Measurements from ENCODE around the gene RNF166.

RNF166 gene

DNA sequence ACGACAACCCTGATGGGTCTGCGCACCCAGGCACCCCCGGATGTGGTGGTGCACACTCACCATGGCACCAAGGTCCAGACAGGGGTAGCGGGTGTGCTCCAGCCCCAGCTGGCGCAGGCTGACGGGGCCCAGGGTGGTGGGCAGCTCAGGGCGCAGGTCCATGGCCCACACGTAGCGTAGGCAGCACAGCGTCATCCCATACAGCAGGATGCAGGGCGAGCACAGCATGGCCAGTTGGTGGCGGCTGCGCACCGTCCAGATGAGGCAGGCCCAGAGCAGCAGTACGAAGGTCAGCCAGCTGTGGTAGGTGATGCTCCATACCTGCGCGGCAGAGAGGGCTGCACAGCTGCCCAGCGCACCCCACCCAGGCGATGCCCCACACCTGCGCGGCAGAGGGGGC, 29.9 kb upstream of the RNF166 start:
- TF ChIP-seq TCF12 (IDR thresholded peaks at IDR 0.05; ENCODE audit: low read depth), result no peak
- no peak for TF ChIP-seq CREB1 (IDR thresholded peaks at IDR 0.05; ENCODE audit: low read depth)
- no peak for TF ChIP-seq YY1 (IDR thresholded peaks at IDR 0.05; ENCODE audit: low read depth)
- TF ChIP-seq, protein P1, sequence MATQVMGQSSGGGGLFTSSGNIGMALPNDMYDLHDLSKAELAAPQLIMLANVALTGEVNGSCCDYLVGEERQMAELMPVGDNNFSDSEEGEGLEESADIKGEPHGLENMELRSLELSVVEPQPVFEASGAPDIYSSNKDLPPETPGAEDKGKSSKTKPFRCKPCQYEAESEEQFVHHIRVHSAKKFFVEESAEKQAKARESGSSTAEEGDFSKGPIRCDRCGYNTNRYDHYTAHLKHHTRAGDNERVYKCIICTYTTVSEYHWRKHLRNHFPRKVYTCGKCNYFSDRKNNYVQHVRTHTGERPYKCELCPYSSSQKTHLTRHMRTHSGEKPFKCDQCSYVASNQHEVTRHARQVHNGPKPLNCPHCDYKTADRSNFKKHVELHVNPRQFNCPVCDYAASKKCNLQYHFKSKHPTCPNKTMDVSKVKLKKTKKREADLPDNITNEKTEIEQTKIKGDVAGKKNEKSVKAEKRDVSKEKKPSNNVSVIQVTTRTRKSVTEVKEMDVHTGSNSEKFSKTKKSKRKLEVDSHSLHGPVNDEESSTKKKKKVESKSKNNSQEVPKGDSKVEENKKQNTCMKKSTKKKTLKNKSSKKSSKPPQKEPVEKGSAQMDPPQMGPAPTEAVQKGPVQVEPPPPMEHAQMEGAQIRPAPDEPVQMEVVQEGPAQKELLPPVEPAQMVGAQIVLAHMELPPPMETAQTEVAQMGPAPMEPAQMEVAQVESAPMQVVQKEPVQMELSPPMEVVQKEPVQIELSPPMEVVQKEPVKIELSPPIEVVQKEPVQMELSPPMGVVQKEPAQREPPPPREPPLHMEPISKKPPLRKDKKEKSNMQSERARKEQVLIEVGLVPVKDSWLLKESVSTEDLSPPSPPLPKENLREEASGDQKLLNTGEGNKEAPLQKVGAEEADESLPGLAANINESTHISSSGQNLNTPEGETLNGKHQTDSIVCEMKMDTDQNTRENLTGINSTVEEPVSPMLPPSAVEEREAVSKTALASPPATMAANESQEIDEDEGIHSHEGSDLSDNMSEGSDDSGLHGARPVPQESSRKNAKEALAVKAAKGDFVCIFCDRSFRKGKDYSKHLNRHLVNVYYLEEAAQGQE (IDR thresholded peaks at IDR 0.05; ENCODE audit: low read depth), result no peak
- no peak for TF ChIP-seq CEBPB (IDR thresholded peaks at IDR 0.05)
- TF ChIP-seq, protein P2, sequence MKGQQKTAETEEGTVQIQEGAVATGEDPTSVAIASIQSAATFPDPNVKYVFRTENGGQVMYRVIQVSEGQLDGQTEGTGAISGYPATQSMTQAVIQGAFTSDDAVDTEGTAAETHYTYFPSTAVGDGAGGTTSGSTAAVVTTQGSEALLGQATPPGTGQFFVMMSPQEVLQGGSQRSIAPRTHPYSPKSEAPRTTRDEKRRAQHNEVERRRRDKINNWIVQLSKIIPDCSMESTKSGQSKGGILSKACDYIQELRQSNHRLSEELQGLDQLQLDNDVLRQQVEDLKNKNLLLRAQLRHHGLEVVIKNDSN (IDR thresholded peaks at IDR 0.05), result no peak
- TF ChIP-seq TAF1 (IDR thresholded peaks at IDR 0.05; ENCODE audit: low read depth), result no peak
- no peak for TF ChIP-seq TEAD4 (IDR thresholded peaks at IDR 0.05)
- no peak for TF ChIP-seq EGR1 (IDR thresholded peaks at IDR 0.05)
- no peak for TF ChIP-seq FOXM1 (IDR thresholded peaks at IDR 0.05; ENCODE audit: borderline replicate concordance, low read depth)
- no peak for TF ChIP-seq ZBTB7A (IDR thresholded peaks at IDR 0.05; ENCODE audit: low read depth)
- TF ChIP-seq, protein P3, sequence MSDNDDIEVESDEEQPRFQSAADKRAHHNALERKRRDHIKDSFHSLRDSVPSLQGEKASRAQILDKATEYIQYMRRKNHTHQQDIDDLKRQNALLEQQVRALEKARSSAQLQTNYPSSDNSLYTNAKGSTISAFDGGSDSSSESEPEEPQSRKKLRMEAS (IDR thresholded peaks at IDR 0.05), result no peak
- TF ChIP-seq RAD21 (IDR thresholded peaks at IDR 0.05; ENCODE audit: low read depth), result no peak
- no peak for TF ChIP-seq EP300 (IDR thresholded peaks at IDR 0.05; ENCODE audit: borderline replicate concordance)
- TF ChIP-seq NFIC (IDR thresholded peaks at IDR 0.05), result no peak

DNA sequence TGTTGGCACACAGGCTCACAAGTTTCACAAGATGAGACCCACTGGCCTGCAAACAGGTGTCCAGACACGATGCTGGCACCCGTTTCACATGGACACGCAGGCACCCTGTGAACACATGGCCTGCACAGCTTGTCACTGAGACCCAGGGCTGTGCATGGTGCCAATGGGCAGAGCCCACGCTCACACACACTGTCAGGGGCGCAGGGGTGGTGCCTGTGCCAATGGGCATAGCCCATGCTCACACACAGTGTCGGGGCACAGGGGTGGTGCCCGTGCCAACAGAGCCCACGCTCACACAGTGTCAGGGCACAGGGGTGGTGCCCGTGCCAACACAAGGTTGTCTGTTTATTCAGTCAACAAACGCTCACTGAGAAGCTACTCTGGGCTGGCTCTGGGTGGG, 29.4 kb upstream of the RNF166 start:
- no peak for TF ChIP-seq NFIC (IDR thresholded peaks at IDR 0.05)

DNA sequence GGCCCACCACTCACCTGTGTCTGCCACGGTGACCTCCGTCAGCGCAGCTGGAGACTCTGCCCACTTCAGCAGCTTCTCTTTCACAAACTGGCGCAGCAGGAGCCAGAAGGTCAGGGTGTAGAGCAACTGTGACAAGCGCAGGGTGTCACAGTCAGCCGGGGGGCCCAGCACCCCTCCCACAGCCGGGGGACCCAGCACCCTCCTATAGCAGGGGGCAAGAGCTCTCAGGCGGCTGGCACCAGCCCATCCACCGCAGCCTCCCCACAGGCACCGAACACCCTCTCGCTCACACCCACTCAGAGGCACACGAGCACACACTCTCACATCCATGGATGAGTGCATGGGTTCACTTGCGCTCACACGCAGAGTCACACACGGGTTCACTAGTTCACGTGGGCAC, 28.9 kb upstream of the RNF166 start:
- TF ChIP-seq YY1 (IDR thresholded peaks at IDR 0.05; ENCODE audit: low read depth) (no peak), CEBPB (IDR thresholded peaks at IDR 0.05) (no peak)

DNA sequence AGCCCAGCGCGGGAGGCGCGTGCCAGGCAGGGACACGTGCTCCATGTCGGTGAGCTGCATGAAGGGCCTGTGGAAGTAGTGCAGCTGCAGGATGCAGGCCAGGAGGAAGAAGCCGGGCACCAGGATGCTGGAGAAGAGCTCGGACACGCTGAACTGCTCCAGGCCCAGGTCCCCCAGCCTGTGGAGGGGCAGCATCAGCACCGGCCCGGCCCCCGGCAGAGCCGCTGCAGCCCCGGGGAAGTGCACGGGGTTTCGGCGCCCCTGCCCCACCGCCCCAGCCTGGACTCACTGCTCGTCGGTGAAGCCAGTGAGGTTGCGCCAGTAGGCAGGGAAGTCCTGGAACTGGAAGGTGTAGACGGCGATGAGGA, 28.1 kb upstream of the RNF166 start:
- TF ChIP-seq, protein P2 (IDR thresholded peaks at IDR 0.05), result no peak
- TF ChIP-seq, protein P3 (IDR thresholded peaks at IDR 0.05), result no peak
- no peak for TF ChIP-seq NFIC (IDR thresholded peaks at IDR 0.05)
- TF ChIP-seq, protein P1 (IDR thresholded peaks at IDR 0.05; ENCODE audit: low read depth), result no peak
- TF ChIP-seq YY1 (IDR thresholded peaks at IDR 0.05; ENCODE audit: low read depth), result no peak
- TF ChIP-seq EP300 (IDR thresholded peaks at IDR 0.05; ENCODE audit: borderline replicate concordance), result no peak

DNA sequence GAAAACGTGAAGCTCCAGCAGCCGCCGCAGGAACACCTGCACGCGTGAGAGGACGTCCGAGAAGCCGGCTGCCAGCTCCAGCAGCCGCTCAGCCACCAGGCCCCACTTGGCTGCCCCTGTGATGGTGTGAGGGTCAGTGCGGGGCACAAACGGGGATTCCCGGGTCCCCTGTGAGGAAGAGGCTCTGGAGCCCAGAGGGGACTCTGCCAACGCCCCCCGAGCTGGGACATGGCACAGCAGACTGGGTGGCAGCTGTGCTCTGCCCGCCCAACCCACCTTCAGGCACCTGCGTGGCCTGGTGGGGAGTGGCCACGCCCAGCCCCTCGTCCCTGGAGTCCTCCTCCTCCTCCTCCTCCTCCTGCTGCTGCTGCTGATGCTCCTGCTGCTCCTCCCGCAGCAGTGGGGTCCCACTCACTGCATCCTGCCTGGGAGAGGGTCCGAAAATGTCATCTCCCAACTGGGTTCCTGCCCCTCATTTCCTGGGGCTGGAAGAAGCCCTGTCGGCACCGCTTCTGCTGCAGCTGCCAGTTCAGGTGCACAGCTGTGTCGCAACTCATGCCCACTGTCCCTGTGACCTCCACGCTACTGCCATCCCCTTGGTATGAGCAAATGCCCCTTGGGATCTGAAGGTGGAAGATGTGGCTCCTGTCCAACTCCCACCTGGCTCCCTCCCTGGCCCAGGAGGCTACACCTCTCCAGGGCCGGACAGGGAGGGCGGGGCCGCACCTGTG, 27.6 kb upstream of the RNF166 start:
- TF ChIP-seq, protein P3 (IDR thresholded peaks at IDR 0.05), result no peak
- TF ChIP-seq TCF12 (IDR thresholded peaks at IDR 0.05; ENCODE audit: low read depth) (no peak), TAF1 (IDR thresholded peaks at IDR 0.05; ENCODE audit: low read depth) (no peak), EP300 (IDR thresholded peaks at IDR 0.05; ENCODE audit: borderline replicate concordance) (no peak), ZBTB7A (IDR thresholded peaks at IDR 0.05; ENCODE audit: low read depth) (no peak), CREB1 (IDR thresholded peaks at IDR 0.05; ENCODE audit: low read depth) (no peak), FOXM1 (IDR thresholded peaks at IDR 0.05; ENCODE audit: borderline replicate concordance, low read depth) (no peak), CEBPB (IDR thresholded peaks at IDR 0.05) (no peak), NFIC (IDR thresholded peaks at IDR 0.05) (no peak), RAD21 (IDR thresholded peaks at IDR 0.05; ENCODE audit: low read depth) (no peak), YY1 (IDR thresholded peaks at IDR 0.05; ENCODE audit: low read depth) (no peak), TEAD4 (IDR thresholded peaks at IDR 0.05) (no peak), EGR1 (IDR thresholded peaks at IDR 0.05) (no peak)
- TF ChIP-seq, protein P2 (IDR thresholded peaks at IDR 0.05), result no peak
- TF ChIP-seq, protein P1 (IDR thresholded peaks at IDR 0.05; ENCODE audit: low read depth), result no peak

All from Ishikawa (cell line).